Measurements from ENCODE around the gene USPL1.

DNA sequence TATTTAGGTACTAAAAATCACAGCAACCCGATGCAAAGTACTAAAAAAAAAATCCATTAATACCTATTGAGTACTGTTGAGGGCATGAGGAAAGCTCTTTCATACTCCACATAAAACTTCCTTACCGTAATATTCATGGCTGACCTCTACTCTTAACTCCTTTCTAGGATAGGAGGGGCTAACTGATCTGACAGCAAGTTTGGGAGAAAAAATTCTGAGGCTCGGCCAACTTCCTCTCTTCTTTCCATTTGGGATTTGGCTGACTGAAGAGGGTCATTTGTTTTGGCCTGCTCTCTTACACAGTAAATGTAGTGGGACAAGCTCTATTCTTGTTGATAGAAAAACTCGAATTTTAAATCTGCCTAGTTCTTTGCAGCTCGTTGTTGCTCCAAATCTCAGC, 9.4 kb upstream of the USPL1 start:
- no peak for TF ChIP-seq POLR2A (IDR thresholded peaks at IDR 0.05)
- TF ChIP-seq, protein P1, sequence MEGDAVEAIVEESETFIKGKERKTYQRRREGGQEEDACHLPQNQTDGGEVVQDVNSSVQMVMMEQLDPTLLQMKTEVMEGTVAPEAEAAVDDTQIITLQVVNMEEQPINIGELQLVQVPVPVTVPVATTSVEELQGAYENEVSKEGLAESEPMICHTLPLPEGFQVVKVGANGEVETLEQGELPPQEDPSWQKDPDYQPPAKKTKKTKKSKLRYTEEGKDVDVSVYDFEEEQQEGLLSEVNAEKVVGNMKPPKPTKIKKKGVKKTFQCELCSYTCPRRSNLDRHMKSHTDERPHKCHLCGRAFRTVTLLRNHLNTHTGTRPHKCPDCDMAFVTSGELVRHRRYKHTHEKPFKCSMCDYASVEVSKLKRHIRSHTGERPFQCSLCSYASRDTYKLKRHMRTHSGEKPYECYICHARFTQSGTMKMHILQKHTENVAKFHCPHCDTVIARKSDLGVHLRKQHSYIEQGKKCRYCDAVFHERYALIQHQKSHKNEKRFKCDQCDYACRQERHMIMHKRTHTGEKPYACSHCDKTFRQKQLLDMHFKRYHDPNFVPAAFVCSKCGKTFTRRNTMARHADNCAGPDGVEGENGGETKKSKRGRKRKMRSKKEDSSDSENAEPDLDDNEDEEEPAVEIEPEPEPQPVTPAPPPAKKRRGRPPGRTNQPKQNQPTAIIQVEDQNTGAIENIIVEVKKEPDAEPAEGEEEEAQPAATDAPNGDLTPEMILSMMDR (IDR thresholded peaks at IDR 0.05) = no peak
- TF ChIP-seq POLR2AphosphoS5 (IDR thresholded peaks at IDR 0.05) = no peak
- no peak for TF ChIP-seq EP300 (IDR thresholded peaks at IDR 0.05)
